Immature natural killer cell (primary cell): Measurements from ENCODE around the gene FILIP1L. TPM values are rescaled to one million over a fixed set of nuclear protein-coding genes. Genes with fewer than 3 reads are reported as not detected.

Experiments used
- DNase-seq, 3 donors: peaks; one replicate each; pipeline ENCODE4 v3.0.0; 2022; ENCODE audit warnings: mixed read lengths in 1 of 3
- H3K27ac Mint-ChIP-seq, 6 donors: one replicate each; pipeline ENCODE4 v1.8.0; 2020; ENCODE audit warnings: mixed read lengths in 6 of 6, mild to moderate bottlenecking in 5 of 6, inconsistent platforms in 4 of 6, moderate library complexity in 3 of 6
- H3K27me3 Mint-ChIP-seq, 3 donors: one replicate each; pipeline ENCODE4 v1.8.0; 2020 to 2021; ENCODE audit warnings: low read depth in 3 of 3, mild to moderate bottlenecking in 3 of 3, mixed read lengths in 3 of 3, moderate library complexity in 3 of 3, inconsistent platforms in 1 of 3
- H3K36me3 Mint-ChIP-seq, 3 donors: one replicate each; pipeline ENCODE4 v1.8.0; 2020; ENCODE audit warnings: mixed read lengths in 3 of 3, inconsistent platforms in 2 of 3, mild to moderate bottlenecking in 2 of 3
- H3K4me1 Mint-ChIP-seq, 2 donors: one replicate each; pipeline ENCODE4 v1.8.0; 2020; ENCODE audit warnings: inconsistent platforms in 2 of 2, mild to moderate bottlenecking in 2 of 2, mixed read lengths in 2 of 2, moderate library complexity in 1 of 2
- H3K4me3 Mint-ChIP-seq, 5 donors: one replicate each; pipeline ENCODE4 v1.8.0; 2020; ENCODE audit warnings: mild to moderate bottlenecking in 5 of 5, mixed read lengths in 5 of 5, inconsistent platforms in 3 of 5, moderate library complexity in 3 of 5
- H3K9me3 Mint-ChIP-seq, 6 donors: one replicate each; pipeline ENCODE4 v1.8.0; 2020; ENCODE audit warnings: mild to moderate bottlenecking in 6 of 6, mixed read lengths in 6 of 6, inconsistent platforms in 4 of 6, moderate library complexity in 3 of 6
- polyA plus RNA-seq, 3 donors: library from polyadenylated mRNA; unstranded; fragments of 300-500 nt; fragmentation: Illumina TruSeq; gene quantifications; one replicate each; pipeline ENCODE4 v1.2.3, GENCODE V29; 2021

FILIP1L gene
- polyA plus RNA-seq, 3 donors from 2014 or later = 0.09 TPM; not detected in 2

- Mint-ChIP-seq H3K36me3 (no peaks in the 10 kb centered on the region), H3K9me3 (no peaks in the 10 kb centered on the region), H3K27me3 (no peaks in the 10 kb centered on the region), H3K4me1 (no peaks in the 10 kb centered on the region), H3K4me3 (no peak overlapping the region), H3K27ac (no peak overlapping the region)
- DNase-seq = no peak
Measured at GRCh38 chr3:99929745-99930139, 184.6 kb downstream of the FILIP1L start.

GRCh38 chr3:99928771-99929744 is 185.2 kb downstream of the FILIP1L start:
- DNase-seq = no peak
- H3K27me3 Mint-ChIP-seq = no peaks in the 10 kb centered on the region
- H3K4me1 Mint-ChIP-seq = no peaks in the 10 kb centered on the region
- H3K9me3 Mint-ChIP-seq = no peaks in the 10 kb centered on the region
- no peaks in the 10 kb centered on the region for H3K36me3 Mint-ChIP-seq
- no peak overlapping the region for H3K4me3 Mint-ChIP-seq
- H3K27ac Mint-ChIP-seq = no peak overlapping the region

- no peak overlapping the region for H3K27ac Mint-ChIP-seq
- no peak overlapping the region for H3K4me3 Mint-ChIP-seq
- no peaks in the 10 kb centered on the region for H3K4me1 Mint-ChIP-seq
Measured at GRCh38 chr3:99927671-99928457, 186.4 kb downstream of the FILIP1L start.

DNA sequence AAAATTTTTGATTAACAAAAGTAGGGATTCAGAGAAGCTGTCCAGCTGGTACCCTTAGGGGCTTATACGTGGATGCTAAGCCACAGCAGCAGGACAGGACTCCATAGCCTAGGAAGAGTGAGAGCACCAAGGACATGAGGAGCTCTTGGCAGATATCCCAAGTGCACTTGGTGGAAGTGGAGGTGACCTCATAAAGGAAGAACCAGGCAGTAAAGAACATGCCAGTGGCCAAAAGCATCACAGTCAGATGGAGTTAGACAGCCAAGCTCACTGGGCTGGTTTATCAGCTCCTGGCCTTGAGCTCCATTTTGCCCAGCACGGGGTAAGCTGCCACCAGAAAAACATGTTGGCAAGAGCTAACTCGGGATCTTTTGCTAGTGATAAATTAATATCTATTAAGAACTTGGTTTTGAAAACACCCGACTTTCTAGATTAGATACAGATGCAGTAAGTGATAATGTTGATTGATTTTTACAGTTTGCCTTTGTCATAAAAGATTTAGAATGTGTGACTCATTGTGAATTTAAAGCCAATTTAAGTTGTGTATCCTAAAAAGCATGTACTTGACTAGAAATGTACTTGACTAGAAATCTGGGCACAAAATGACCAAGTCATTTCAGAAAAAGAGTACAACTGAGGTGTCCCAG is 188.6 kb downstream of the FILIP1L start:
- Mint-ChIP-seq H3K36me3 (peaks cover 0 to 6% (median 0%) of the 10 kb centered on the region in 3 donors), H3K4me3 (no peak overlapping the region), H3K27me3 (no peaks in the 10 kb centered on the region), H3K4me1 (peaks cover 6 to 10% of the 10 kb centered on the region in 2 donors), H3K27ac (no peak overlapping the region), H3K9me3 (no peaks in the 10 kb centered on the region)
- no peak for DNase-seq

More at GRCh38 chr3:99927671-99928457, 186.4 kb downstream of the FILIP1L start:
- Mint-ChIP-seq H3K9me3 (no peaks in the 10 kb centered on the region), H3K27me3 (no peaks in the 10 kb centered on the region), H3K36me3 (peaks cover 0 to 6% (median 0%) of the 10 kb centered on the region in 3 donors)
- no peak for DNase-seq

DNA sequence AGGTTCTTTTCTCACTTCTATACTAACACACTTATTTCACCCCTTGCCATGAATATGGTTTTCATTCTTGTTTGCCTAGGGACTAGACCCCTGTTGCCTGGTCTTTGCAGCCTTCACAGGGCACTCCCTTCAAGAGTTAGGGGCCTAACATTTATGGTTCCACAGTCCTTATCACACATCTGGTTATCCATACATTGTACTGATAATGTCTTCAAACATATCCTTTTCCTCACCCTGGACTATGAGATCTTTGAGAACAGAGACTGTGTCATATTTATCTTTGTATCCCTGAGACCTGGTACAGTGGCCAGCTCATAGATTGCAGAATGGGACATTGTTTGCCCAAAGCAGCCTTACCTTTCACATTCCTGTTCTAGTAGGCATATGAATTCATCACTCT is 190.4 kb downstream of the FILIP1L start:
- H3K4me1 Mint-ChIP-seq = peaks cover 7 to 12% of the 10 kb centered on the region in 2 donors
- peaks cover 0 to 6% (median 0%) of the 10 kb centered on the region in 3 donors for H3K36me3 Mint-ChIP-seq
- H3K4me3 Mint-ChIP-seq = no peak overlapping the region
- H3K27me3 Mint-ChIP-seq = no peaks in the 10 kb centered on the region
- DNase-seq = no peak
- H3K27ac Mint-ChIP-seq = no peak overlapping the region
- H3K9me3 Mint-ChIP-seq = no peaks in the 10 kb centered on the region

- Mint-ChIP-seq H3K27ac (no peak overlapping the region), H3K27me3 (no peaks in the 10 kb centered on the region), H3K36me3 (peaks cover 0 to 13% (median 0%) of the 10 kb centered on the region in 3 donors)
Measured at GRCh38 chr3:99921986-99922385, 192.3 kb downstream of the FILIP1L start.

DNA sequence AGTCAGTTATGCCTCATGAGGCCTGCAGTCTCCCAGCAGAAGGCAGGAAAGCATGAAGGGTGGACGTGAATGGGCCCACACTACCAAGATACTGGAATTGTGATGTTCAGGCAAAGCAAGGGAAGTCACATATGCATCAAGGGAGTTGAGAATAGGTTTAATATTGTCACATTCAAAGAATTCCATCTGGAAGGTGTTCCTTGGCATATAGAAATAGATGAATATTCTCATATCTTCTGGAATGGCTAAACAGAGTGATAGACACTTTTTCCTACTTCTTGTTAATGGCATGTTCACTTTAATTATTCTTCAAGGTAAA is 193.0 kb downstream of the FILIP1L start:
- Mint-ChIP-seq H3K9me3 (no peaks in the 10 kb centered on the region), H3K4me3 (no peak overlapping the region), H3K27me3 (no peaks in the 10 kb centered on the region), H3K27ac (no peak overlapping the region), H3K4me1 (peaks cover 7 to 12% of the 10 kb centered on the region in 2 donors), H3K36me3 (peaks cover 0 to 20% (median 2%) of the 10 kb centered on the region in 3 donors)
- DNase-seq = no peak

More at GRCh38 chr3:99921986-99922385, 192.3 kb downstream of the FILIP1L start:
- H3K4me3 Mint-ChIP-seq = no peak overlapping the region
- no peaks in the 10 kb centered on the region for H3K9me3 Mint-ChIP-seq
- DNase-seq = no peak
- H3K4me1 Mint-ChIP-seq = peaks cover 7 to 12% of the 10 kb centered on the region in 2 donors

GRCh38 chr3:99920481-99921376 is 193.6 kb downstream of the FILIP1L start:
- Mint-ChIP-seq H3K36me3 (peaks cover 0 to 20% (median 3%) of the 10 kb centered on the region in 3 donors), H3K27me3 (no peaks in the 10 kb centered on the region), H3K4me1 (peaks cover 7 to 12% of the 10 kb centered on the region in 2 donors), H3K4me3 (no peak overlapping the region), H3K27ac (peak overlapping the region in 1 of 6 donors; percentile 14), H3K9me3 (no peaks in the 10 kb centered on the region)
- no peak for DNase-seq

DNA sequence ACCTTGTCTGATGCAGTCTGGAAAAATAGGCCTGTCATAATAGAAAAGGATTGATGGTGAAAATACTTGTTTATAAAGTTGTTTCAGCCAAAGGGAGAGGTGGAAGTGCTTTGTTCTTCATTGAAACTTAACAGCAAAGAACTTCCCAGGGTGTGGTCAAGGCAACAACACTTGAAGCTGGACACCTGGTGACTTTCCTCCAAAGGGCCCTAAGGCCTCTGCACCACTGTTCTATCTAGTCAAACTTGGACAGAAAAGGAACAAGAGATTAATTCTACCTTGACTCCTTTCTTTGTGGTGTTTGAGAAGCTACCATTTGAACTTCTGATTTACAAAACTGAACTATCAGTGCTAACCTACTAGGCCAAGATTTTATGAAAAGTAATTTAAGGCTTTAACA is 194.6 kb downstream of the FILIP1L start:
- H3K9me3 Mint-ChIP-seq = no peaks in the 10 kb centered on the region
- H3K4me3 Mint-ChIP-seq = no peak overlapping the region
- H3K27me3 Mint-ChIP-seq = peaks cover 0 to 2% (median 0%) of the 10 kb centered on the region in 3 donors
- peaks cover 0 to 20% (median 3%) of the 10 kb centered on the region in 3 donors for H3K36me3 Mint-ChIP-seq
- no peak overlapping the region for H3K27ac Mint-ChIP-seq
- no peak for DNase-seq
- H3K4me1 Mint-ChIP-seq = peaks cover 7 to 12% of the 10 kb centered on the region in 2 donors

DNA sequence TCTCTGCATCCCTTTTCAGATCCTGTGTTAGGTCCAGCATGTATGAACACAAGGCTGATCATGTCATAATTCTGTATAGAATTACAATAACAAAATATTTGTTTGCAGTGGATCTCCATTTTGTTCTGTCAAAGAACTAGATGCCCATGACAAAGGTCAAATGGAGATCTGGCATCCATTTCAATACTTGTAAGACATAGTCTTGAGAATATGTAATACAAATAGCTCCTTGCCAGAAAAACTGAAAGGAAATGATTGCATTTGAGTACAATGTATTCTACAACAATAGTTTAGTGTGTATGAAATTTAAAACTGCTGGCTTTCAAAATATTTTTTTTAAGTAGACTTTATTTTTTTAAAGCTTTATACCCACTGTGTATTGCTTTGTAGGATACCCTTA is 195.6 kb downstream of the FILIP1L start:
- DNase-seq = no peak
- no peak overlapping the region for H3K27ac Mint-ChIP-seq
- no peak overlapping the region for H3K4me3 Mint-ChIP-seq
- H3K9me3 Mint-ChIP-seq = no peaks in the 10 kb centered on the region
- peaks cover 0 to 20% (median 3%) of the 10 kb centered on the region in 3 donors for H3K36me3 Mint-ChIP-seq
- peaks cover 0 to 2% (median 0%) of the 10 kb centered on the region in 3 donors for H3K27me3 Mint-ChIP-seq
- H3K4me1 Mint-ChIP-seq = peaks cover 7 to 12% of the 10 kb centered on the region in 2 donors

DNA sequence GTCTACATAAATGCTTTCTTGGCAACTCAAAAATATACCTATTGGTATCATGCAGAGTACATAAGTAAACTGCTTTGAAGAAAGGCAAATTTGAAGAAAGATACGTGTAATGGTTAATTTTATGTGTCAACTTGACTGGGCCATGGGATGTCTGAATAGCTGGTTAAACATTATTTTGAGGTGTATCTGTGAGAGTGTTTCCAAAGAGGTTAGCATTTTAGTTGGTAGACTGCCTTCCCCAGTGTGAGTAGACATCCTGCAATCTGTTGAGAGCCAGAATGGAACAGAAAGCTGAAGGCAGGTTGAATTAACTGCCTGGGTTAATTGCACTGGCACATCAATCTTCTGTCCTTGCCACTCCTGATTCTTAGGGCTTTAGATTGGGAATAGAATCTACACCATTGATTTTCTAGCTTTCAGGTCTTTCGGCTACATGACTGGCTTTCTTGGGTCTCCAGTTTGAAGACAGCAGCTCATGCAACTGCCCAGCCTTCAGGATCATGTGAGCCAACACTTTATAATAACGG is 198.3 kb downstream of the FILIP1L start:
- peaks cover 0 to 2% (median 0%) of the 10 kb centered on the region in 3 donors for H3K27me3 Mint-ChIP-seq
- peaks cover 4 to 5% of the 10 kb centered on the region in 2 donors for H3K4me1 Mint-ChIP-seq
- H3K4me3 Mint-ChIP-seq = no peak overlapping the region
- H3K36me3 Mint-ChIP-seq = peaks cover 0 to 13% (median 3%) of the 10 kb centered on the region in 3 donors
- no peak overlapping the region for H3K27ac Mint-ChIP-seq
- no peaks in the 10 kb centered on the region for H3K9me3 Mint-ChIP-seq
- DNase-seq = no peak

GRCh38 chr3:99911433-99911832 is 202.9 kb downstream of the FILIP1L start:
- H3K27ac Mint-ChIP-seq = no peak overlapping the region
- no peaks in the 10 kb centered on the region for H3K4me1 Mint-ChIP-seq
- DNase-seq = no peak
- no peaks in the 10 kb centered on the region for H3K9me3 Mint-ChIP-seq
- H3K4me3 Mint-ChIP-seq = no peak overlapping the region
- H3K36me3 Mint-ChIP-seq = peaks cover 0 to 2% (median under 1%) of the 10 kb centered on the region in 3 donors
- H3K27me3 Mint-ChIP-seq = peaks cover 0 to 2% (median 0%) of the 10 kb centered on the region in 3 donors
